Measurements from ENCODE around the gene CERS6.

DNA sequence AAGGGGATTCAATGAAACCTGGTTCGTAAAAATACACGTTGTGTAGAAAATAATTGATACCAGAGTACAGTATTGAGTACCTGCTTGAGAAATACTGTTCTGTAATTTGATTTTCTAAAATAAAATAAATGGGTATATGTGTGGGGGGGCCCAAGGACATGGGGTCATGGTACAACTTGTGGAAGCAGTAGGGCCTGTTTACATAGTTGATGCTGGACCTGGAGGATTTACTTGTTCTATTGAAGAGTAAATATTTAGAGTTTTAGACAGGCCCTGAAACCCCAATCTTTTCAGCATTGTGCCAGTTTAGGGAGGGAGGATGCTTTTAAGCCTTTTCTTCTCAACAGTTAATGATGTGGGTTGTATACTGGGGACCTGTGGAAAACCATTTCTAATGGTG lies 11.7 kb downstream of the CERS6 start:
- TF ChIP-seq, protein P1, sequence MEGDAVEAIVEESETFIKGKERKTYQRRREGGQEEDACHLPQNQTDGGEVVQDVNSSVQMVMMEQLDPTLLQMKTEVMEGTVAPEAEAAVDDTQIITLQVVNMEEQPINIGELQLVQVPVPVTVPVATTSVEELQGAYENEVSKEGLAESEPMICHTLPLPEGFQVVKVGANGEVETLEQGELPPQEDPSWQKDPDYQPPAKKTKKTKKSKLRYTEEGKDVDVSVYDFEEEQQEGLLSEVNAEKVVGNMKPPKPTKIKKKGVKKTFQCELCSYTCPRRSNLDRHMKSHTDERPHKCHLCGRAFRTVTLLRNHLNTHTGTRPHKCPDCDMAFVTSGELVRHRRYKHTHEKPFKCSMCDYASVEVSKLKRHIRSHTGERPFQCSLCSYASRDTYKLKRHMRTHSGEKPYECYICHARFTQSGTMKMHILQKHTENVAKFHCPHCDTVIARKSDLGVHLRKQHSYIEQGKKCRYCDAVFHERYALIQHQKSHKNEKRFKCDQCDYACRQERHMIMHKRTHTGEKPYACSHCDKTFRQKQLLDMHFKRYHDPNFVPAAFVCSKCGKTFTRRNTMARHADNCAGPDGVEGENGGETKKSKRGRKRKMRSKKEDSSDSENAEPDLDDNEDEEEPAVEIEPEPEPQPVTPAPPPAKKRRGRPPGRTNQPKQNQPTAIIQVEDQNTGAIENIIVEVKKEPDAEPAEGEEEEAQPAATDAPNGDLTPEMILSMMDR (IDR thresholded peaks at IDR 0.05), result no peak
- TF ChIP-seq POLR2AphosphoS5 (IDR thresholded peaks at IDR 0.05; ENCODE audit: insufficient read depth in 1 of 2, low read depth in 1 of 2) (no peak), POLR2A (IDR thresholded peaks at IDR 0.05) (no peak)
